ENCODE results near the gene ISM2.
"Not testable (repeated sequence)": the region's sequence is repeated elsewhere in the genome, so short reads cannot be mapped to it uniquely, and the experiment has no call there.

The ISM2 gene

DNA sequence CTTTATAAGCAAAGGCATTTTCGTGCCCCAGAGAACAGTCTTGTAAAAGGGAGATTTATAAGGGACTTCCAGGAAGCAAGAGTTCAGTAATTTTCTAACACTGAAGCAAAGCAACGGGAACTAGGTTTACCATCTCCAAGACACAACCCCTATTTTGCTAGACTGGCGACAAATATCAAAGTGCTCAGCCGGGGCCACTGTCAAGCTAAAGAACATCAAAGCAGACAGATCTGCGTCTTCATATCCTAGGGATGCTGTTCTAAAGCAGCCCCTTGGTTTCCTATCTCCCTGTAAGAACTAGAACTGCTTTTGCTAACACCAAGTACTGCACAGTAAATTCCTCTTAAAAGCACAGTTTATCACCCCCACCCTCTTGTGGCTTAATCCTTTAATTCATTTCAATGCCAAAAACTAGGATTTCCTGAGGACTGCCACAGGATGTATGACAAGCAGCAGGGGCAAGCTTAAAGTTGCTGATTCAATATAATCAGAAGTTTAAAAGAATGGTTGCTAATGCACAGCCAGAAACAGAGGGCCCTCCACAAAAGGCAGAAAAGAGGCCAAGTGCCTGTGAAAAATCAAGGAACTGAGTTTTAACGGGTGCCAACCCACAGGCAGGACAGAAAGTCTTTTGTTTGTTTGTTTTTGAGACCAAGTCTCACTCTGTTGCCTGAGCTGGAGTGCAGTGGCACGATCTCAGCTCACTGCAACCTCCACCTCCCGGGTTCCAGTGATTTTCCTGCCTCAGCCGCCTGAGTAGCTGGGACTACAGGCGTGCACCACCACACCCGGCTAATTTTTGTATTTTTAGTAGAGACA is 44.0 kb upstream of the ISM2 start:
- no peak for TF ChIP-seq POLR2A (IDR thresholded peaks at IDR 0.05; ENCODE audit: extremely low read depth, insufficient read length)
- TF ChIP-seq, protein P1, sequence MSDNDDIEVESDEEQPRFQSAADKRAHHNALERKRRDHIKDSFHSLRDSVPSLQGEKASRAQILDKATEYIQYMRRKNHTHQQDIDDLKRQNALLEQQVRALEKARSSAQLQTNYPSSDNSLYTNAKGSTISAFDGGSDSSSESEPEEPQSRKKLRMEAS (IDR thresholded peaks at IDR 0.05; ENCODE audit: low read depth, low read length) = no peak
- TF ChIP-seq, protein P2, sequence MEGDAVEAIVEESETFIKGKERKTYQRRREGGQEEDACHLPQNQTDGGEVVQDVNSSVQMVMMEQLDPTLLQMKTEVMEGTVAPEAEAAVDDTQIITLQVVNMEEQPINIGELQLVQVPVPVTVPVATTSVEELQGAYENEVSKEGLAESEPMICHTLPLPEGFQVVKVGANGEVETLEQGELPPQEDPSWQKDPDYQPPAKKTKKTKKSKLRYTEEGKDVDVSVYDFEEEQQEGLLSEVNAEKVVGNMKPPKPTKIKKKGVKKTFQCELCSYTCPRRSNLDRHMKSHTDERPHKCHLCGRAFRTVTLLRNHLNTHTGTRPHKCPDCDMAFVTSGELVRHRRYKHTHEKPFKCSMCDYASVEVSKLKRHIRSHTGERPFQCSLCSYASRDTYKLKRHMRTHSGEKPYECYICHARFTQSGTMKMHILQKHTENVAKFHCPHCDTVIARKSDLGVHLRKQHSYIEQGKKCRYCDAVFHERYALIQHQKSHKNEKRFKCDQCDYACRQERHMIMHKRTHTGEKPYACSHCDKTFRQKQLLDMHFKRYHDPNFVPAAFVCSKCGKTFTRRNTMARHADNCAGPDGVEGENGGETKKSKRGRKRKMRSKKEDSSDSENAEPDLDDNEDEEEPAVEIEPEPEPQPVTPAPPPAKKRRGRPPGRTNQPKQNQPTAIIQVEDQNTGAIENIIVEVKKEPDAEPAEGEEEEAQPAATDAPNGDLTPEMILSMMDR (IDR thresholded peaks at IDR 0.05; ENCODE audit: low read depth, low read length) = no peak
- TF ChIP-seq MYC (IDR thresholded peaks at IDR 0.05; ENCODE audit: low read depth, low read length) = no peak
- no peak overlapping the region for H3K4me3 ChIP-seq (ENCODE audit: low read depth, low read length)
- DNase-seq (ENCODE audit: low read depth) = no peak

DNA sequence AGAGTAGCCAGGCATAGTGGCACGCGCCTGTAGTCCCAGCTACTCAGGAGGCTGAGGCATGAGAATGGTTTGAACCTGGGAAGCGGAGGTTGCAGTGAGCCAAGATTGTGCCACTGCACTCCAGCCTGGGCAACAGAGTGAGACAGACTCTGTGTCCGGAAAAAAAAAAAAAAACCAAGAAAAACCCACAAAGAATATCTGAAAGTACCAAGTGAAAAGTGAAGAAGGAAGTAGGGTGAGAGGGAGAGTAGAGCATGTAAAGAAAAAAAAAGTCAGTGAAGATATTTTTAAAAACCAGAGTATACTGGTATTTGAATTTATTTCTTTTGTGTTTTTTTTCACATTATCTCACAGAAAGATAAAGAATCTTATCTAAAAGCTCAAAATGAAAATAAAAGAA is 43.3 kb upstream of the ISM2 start:
- H3K4me3 ChIP-seq (ENCODE audit: low read depth, low read length) = no peak overlapping the region
- TF ChIP-seq, protein P2 (IDR thresholded peaks at IDR 0.05; ENCODE audit: low read depth, low read length) = no peak
- TF ChIP-seq, protein P1 (IDR thresholded peaks at IDR 0.05; ENCODE audit: low read depth, low read length) = no peak
- TF ChIP-seq MYC (IDR thresholded peaks at IDR 0.05; ENCODE audit: low read depth, low read length) (no peak), POLR2A (IDR thresholded peaks at IDR 0.05; ENCODE audit: extremely low read depth, insufficient read length) (no peak)
- DNase-seq (ENCODE audit: low read depth) = no peak

DNA sequence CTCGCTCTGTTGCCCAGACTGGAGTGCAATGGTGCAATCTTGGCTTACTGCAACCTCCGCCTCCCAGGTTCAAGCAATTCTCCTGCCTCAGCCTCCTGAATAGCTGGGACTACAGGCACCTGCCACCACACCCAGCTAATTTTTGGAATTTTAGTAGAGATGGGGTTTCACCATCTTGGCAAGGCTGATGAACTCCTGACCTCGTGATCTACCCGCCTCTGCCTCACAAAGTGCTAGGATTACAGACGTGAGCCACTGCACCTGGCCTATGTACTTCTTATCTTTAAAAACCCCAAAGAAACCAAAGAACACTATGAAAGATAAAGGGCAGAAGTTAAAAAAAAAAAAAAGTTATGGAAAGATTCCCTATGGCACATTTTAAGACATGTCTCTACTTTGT is 38.3 kb upstream of the ISM2 start:
- H3K4me3 ChIP-seq (ENCODE audit: low read depth, low read length); DNase-seq (ENCODE audit: low read depth): not testable (repeated sequence)

DNA sequence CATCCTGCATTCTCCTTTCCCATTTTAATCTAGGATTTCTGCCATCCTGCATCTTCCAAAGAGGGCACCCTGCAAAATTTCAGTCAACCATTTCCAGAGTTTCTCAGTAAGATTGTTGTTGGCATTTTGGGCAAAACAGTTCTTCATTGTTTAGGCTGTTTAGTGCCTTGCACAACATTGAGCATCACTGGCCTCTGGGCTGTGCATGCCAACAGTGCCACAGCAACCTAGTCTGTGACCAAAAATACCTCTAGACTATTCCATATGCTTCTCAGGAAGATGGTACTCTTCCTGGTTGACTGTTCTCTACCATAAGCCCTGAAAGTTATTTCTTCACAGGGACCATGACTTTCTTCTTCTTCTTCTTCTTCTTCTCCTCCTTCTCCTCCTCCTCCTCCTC is 32.5 kb upstream of the ISM2 start:
- TF ChIP-seq MYC (IDR thresholded peaks at IDR 0.05; ENCODE audit: low read depth, low read length) (no peak), POLR2A (IDR thresholded peaks at IDR 0.05; ENCODE audit: extremely low read depth, insufficient read length) (no peak)
- TF ChIP-seq, protein P2 (IDR thresholded peaks at IDR 0.05; ENCODE audit: low read depth, low read length) = no peak
- TF ChIP-seq, protein P1 (IDR thresholded peaks at IDR 0.05; ENCODE audit: low read depth, low read length) = no peak
- no peak overlapping the region for H3K4me3 ChIP-seq (ENCODE audit: low read depth, low read length)
- no peak for DNase-seq (ENCODE audit: low read depth)

DNA sequence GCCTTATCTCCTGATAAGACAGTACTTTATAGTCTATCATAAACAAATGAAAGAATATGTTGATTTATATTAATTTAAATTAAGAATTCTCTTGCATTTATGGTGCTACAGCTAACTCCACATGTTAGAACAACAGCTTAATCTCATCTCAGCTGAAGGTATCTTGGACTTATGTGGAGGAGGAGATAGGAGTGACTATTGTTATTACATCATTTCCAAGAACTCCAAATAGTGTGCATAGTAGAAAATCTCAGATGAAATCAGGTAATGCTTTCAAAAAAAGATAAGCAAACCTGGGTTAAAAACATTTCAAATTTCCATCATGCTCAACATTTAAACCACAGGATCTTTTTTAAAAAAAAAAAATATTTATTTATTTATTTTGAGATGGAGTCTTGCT is 31.3 kb upstream of the ISM2 start:
- TF ChIP-seq POLR2A (IDR thresholded peaks at IDR 0.05; ENCODE audit: extremely low read depth, insufficient read length) (no peak), MYC (IDR thresholded peaks at IDR 0.05; ENCODE audit: low read depth, low read length) (no peak)
- TF ChIP-seq, protein P2 (IDR thresholded peaks at IDR 0.05; ENCODE audit: low read depth, low read length) = no peak
- TF ChIP-seq, protein P1 (IDR thresholded peaks at IDR 0.05; ENCODE audit: low read depth, low read length) = no peak

DNA sequence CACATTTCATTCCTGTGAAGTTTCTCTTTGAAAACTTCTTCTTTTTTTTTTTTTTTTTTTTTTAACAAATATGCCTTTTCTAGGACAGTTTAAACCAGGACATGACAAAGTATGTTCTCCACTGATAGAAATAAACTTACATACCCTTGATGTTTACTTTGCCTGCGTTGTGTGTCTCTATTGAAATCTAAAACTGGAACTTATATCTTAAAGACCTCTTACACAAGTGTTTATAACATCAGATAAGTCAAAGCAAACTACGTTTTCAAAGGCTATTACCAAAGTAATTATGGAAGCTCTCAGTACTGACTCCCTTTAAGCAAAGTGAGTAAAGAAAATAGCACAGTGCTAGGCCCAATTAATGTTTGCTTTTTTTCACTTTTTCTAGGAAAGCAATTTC is 30.6 kb upstream of the ISM2 start:
- no peak overlapping the region for H3K4me3 ChIP-seq (ENCODE audit: low read depth, low read length)
- TF ChIP-seq, protein P2 (IDR thresholded peaks at IDR 0.05; ENCODE audit: low read depth, low read length) = no peak
- TF ChIP-seq, protein P1 (IDR thresholded peaks at IDR 0.05; ENCODE audit: low read depth, low read length) = no peak
- TF ChIP-seq MYC (IDR thresholded peaks at IDR 0.05; ENCODE audit: low read depth, low read length) (no peak), POLR2A (IDR thresholded peaks at IDR 0.05; ENCODE audit: extremely low read depth, insufficient read length) (no peak)
- DNase-seq (ENCODE audit: low read depth) = no peak

More for the DNA sequence above, 31.3 kb upstream of the ISM2 start:
- H3K4me3 ChIP-seq (ENCODE audit: low read depth, low read length) = no peak overlapping the region
- DNase-seq (ENCODE audit: low read depth) = no peak

DNA sequence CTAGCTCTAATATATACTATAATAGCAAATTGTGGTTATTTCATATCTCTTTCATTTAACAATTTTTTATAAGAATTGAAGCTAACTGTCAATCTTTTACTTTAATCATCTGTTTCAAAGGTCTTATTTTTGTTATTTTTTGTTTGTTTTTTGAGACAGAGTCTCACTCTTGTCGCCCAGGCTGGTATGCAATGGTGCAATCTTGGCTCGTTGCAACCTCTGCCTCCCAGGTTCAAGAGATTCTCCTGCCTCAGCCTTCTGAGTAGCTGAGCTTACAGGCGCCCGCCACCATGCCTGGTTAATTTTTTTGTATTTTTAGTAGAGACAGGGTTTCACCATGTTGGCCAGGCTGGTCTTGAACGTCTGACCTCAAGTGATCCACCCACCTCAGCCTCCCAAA is 30.1 kb upstream of the ISM2 start:
- H3K4me3 ChIP-seq (ENCODE audit: low read depth, low read length); DNase-seq (ENCODE audit: low read depth): not testable (repeated sequence)

Measured in NB4 (cell line).